Measurements from ENCODE around the gene FBXO45.

GRCh38 chr3:196546537-196546936 is 21.9 kb upstream of the FBXO45 start:
- TF ChIP-seq, protein P1, sequence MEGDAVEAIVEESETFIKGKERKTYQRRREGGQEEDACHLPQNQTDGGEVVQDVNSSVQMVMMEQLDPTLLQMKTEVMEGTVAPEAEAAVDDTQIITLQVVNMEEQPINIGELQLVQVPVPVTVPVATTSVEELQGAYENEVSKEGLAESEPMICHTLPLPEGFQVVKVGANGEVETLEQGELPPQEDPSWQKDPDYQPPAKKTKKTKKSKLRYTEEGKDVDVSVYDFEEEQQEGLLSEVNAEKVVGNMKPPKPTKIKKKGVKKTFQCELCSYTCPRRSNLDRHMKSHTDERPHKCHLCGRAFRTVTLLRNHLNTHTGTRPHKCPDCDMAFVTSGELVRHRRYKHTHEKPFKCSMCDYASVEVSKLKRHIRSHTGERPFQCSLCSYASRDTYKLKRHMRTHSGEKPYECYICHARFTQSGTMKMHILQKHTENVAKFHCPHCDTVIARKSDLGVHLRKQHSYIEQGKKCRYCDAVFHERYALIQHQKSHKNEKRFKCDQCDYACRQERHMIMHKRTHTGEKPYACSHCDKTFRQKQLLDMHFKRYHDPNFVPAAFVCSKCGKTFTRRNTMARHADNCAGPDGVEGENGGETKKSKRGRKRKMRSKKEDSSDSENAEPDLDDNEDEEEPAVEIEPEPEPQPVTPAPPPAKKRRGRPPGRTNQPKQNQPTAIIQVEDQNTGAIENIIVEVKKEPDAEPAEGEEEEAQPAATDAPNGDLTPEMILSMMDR (conservative IDR thresholded peaks at IDR 0.05; ENCODE audit: low read length): no peak
- no peak for TF ChIP-seq EZH2phosphoT487 (IDR thresholded peaks at IDR 0.05; ENCODE audit: borderline replicate concordance)
